GM11168 (cell line): ENCODE results near the gene OR52B4.
"Not testable (repeated sequence)": the region's sequence is repeated elsewhere in the genome, so short reads cannot be mapped to it uniquely, and the experiment has no call there.

ENCODE experiments used
- in situ Hi-C: fragments of 300-500 bp; cut with MboI; formaldehyde crosslinking; loops from one replicate; pipeline ENCODE4 v1.12.0; 2022; ENCODE audit warnings: low sequenced_read_pairs; ENCODE audit not compliant: unreplicated experiment

Gene OR52B4

DNA sequence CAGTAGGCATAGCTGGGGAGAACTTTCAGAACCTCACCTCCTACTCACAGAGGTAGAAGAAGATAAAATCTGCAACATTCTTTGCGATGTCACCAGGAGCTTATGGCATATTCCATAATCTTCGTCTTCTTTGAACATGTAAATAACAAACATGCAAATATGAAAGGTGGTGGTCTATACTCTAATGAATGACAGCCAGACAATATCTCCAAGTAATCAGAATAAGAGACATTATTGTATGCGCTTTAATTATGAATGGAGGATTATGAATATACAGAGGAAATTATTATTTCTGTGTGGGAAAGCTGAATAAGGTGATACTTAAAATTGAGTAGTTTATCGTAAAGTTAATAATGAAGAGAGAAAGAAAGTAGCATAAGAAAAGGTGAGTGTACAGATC lies at the start of gene OR52B4:
OR52B4 (minus strand) TSS at position 101 of the 400 bp plus-strand sequence; CDS start at position 10, 91 bp downstream.
- in situ Hi-C loops: no loop called here

DNA sequence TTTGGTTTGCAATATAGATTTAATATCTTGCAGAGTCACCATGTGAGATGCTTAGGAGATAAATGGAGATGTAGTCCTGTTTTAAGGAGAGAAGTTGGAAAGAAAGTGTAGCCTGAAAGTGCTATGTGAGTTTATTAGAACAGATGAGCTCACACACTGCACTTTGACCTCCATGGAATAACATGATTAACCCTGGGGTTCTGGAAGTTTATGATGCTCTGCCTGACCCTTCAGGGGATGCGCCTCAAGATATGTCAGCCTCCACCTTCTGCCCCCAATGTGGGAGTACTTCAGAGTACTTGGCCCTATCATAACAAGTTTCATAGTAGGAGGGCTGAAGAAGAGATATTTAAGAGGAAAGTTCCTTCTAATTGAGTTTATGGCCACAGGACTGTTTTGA lies 48.6 kb upstream of the OR52B4 start:
- in situ Hi-C loops: no loop called here

DNA sequence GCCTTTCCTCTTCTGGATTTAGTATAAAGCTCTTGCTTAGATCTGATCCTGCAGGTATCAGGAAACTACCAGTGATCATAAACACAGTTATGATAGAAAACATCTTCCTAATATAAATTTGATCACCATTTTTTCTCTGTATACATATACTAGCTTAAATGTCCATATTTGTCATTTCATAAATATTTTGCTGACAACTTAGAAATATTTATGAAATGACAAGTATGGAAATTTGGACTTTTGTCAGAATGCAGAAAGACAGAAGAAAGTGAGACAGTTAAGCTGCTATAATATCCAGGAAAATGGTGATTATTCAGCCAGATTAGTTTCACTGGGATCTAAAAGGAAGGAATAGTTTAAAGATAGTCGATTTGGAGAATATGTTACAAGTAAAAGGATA lies 48.1 kb upstream of the OR52B4 start:
- in situ Hi-C loops: no loop called here

DNA sequence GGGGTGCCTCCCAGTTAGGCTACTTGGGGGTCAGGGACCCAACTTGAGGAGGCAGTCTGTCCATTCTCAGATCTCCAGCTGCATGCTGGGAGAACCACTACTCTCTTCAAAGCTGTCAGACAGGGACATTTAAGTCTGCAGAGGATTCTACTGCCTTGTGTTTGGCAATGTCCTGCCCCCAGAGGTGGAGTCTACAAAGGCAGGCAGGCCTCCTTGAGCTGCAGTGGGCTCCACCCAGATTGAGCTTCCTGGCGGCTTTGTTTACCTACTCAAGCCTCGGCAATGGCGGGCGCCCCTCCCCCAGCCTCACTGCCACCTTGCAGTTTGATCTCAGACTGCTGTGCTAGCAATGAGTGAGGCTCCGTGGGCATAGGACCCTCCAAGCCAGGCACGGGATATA lies 38.0 kb upstream of the OR52B4 start:
- in situ Hi-C loops: not testable (repeated sequence)

DNA sequence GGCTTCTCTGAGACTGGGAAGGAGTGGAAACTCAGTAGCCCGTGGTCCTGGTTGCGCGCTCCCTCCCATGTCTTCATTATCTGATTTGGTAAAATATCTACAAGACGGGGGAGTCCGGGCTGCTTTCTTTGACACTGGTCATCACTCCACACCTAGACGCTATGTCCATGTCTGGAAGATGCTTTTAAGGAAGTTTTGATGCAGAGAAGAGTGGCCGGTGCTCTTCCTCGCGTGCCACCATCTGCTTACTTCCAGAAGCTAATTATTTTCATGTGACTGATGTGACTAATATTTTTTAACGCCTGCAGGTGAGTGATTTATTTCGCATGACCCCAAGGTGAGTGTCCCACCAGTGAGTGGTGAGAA lies 25.7 kb upstream of the OR52B4 start:
- in situ Hi-C loops: no loop called here

DNA sequence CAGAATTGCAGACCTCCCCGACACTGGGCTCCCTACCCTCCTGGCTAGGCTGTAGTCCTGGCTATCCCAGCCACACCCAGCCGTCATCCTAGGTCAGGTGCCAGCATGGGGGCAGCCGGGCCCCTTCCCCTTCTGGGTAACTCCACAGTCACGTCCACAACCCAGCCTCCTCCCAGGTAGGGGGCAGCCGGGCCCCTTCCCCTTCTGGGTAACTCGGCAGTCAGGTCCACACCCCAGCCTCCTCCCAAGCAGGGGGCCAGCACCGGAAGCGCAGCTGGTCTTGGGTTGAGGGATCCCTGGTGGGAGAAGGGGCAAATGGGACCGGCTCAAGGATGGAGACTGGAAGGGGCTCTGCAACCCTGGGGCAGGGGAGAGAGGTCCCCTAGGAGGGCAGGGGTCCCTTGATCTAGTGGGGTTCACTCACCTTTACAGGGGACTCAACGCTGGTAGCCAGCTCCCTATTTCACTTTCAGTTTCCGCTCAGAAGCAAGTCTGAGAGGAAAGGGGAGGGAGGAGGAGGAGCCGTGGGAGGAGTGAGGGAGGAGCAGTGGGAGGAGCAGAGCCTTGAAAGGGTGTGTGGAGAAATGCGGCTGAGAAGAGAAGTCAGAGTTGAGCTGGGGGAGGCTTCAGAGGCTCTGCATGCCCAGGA lies 25.1 kb upstream of the OR52B4 start, which contains the start of gene TRIM21:
TRIM21 (minus strand) TSS at position 494 of the 649 bp plus-strand sequence. CDS start 3,293 bp downstream, outside the sequence.
- in situ Hi-C loops: no loop called here

DNA sequence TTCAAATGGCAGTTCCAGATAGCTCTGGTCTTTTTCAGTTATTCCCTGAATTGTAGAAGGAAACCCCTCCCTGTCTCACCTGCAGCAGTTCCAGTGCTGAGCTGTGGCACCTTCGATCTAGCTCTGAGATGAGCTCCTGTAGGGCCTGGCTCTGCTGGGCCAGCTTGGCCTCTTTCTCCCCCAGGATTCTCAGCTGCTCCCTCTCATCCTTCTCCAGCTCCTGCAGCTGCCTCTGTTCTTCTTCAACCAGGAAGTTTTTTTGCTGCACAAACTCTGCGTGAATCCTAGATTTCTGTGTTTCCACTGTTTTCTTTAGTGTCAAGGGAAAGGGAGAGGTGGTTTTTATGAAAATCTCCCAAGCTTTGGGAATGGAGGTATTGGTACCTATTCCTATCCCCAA lies 20.0 kb upstream of the OR52B4 start:
- in situ Hi-C loops: no loop called here

DNA sequence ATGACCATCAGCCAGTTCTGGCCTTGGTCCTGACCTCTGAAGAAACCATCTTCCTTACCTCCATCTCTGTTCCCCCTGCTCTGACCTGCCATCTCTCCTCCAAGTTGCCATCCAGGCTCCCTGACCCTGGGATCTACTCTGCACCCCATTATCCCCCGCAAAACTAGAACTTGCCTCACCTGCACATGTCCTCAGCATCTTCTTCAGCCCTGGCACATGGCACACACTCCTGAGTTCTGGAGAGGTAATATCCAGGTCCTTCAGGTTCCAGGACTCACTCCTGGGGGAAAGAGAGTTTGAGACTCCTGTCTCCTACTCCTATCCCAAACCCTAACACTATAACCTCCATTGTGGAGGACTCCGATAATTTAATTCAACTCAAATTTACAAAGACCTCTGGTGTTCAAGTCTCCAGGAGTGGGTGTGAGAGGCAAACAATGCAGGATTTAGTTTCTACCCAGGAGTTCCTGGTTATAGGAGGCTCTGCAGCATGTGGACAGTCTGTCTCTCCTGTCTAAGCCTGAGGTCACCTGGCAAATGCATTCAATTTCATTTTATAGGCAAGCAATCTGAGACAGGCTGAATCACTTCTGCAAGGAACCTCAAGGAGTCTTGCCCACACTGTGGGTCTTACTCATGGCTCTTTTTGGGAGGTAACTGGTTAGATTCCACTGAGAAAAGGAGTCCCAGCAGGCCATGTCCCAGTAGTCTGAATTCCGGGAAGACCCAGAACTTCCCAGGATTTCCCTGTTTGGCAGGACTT lies 18.0 kb upstream of the OR52B4 start:
- in situ Hi-C loops: no loop called here

DNA sequence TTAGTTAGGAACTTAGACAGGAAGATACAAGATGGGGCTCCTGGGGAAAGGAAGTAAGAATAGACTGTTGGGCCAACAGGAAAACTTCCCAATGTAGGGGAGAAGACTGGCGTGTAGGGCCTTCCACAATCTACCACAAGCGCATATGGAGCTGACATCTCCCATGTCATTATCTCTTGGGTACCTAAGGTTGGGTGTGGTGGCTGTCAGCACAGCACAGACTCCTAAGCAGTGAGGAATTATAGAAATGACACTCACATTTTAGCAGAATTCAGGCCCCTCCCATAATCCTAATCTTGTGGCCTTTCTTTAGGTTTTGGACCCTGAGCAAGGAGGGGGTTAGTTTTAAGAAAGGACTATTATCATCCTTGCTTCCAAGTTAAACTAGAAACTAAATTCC lies 13.7 kb upstream of the OR52B4 start:
- in situ Hi-C loops: no loop called here

DNA sequence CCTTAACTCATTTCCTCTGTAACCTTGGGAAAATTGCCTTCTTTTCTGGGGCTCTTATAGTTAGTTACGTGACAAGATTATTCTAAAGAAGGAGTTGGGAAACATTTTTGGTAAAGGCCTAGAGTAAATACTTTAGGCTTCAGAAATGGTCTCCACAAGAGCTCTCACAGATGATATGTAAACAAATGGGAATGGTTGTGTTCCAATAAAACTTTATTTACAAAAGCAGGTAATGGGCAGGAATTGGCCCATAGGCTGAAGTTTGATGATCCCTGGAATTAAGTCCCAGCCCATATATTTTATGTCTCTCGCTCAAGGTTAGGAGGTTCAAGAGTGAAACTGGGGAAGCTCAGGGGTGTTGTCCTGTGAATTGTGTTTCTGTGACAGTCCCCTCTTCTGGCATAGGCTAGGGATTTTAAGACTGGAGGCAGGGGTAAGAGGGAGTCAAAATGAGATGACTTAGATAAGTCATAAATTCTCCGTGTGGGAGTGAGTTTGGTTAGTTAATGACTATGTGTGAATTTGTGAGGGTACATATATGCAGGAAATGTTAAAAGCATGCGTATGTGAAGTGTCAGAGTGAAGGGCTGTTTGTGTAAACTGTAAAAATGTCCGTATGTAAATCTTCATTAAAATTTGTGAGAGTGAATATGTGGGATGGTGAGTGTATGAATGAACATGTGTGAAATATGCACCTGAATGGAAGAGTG lies 7.4 kb upstream of the OR52B4 start:
- in situ Hi-C loops: no loop called here

DNA sequence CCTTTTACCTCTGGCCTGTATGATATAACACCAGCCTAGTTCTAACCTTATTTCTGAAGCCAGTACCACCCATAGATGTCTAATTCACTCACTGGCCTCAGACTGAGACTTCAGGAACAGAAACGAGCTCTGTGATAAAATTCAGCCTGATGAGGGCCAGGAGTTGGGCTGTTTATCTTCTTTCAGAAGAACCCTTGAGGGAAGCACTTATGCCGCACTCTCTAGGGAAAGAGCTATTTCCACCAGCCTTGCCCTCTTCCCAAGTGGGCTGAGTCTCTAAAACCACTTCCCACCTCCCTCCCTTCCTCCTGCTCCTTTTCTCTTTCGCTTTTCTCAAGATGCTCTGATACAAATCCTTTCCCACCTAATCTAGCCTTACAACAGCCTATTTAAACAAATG lies 2.0 kb upstream of the OR52B4 start:
- in situ Hi-C loops: no loop called here

DNA sequence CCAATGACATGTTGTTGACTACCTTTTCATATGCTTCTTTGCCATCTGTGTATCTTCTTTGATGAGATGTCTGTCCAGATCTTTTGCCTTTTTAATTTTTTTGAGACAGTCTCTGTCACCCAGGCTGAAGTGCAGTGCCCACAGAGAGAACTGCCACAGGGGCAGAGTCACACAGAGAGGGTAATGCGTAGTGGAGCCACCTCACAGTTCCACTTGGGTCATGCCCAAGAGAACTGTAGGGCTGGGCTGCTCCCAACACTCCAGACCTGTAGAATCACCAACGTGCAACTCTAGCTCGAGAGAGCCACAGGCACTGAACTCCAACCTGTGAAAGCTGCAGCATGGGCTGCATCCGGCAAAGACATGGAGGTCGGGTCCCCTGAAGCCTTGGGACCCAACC lies 20.0 kb downstream of the OR52B4 start:
- in situ Hi-C loops: loop anchor here (10.0 kb wide), 1 partner anchor 53 kb away; no protein-coding TSS in a partner anchor

DNA sequence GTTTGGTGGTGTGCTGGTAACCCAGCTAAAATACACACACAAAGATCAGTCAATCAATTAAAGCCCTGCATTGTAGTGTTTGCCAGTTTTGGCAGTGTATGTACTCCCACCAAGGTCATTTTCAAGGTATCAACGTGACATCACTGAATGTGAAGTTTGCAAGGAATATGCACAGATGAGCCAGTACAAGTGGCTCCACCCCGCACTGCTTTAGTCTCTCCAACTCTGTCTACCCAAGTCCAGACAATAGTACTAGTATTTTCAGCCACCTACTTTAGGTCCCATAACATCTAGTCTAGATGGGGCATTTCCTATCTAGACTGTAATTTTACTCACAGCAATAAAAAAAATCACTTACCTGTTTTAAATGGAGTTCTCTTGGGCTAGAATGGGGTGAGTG lies 22.8 kb downstream of the OR52B4 start:
- in situ Hi-C loops: loop anchor here (10.0 kb wide), 1 partner anchor 51 kb away; no protein-coding TSS in a partner anchor

DNA sequence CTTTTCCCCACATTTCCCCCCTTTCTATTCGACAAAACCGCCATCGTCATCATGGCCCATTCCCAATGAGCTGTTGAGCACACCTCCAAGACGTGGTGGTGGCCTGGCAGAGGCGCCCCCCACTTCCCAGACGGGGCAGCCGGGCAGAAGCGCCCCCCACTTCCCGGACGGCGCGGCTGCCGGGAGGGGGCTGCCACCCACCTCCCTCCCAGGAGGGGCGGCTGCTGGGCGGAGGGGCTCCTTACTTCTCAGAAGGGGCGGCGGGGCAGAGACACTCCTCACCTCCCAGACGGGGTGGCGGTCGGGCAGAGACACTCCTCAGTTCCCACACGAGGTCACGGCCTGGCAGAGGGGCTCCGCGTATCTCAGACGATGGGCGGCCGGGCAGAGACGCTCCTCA lies 33.8 kb downstream of the OR52B4 start:
- in situ Hi-C loops: not testable (repeated sequence)
